Stimulated activated CD4-positive, alpha-beta T cell treated with anti-CD3 and anti-CD28 coated beads, Interleukin-1b, Interleukin-23, amount 100 ng/mL, for 24 hours (primary cell): ENCODE measurements around the gene MED7.

ENCODE experiments used
- DNase-seq, 4 experiments: peaks; one replicate each; pipeline ENCODE4 v3.0.0-alpha.2; 2020; ENCODE audit warnings: low read depth in 4 of 4, low spot score in 1 of 4

The MED7 gene

DNA sequence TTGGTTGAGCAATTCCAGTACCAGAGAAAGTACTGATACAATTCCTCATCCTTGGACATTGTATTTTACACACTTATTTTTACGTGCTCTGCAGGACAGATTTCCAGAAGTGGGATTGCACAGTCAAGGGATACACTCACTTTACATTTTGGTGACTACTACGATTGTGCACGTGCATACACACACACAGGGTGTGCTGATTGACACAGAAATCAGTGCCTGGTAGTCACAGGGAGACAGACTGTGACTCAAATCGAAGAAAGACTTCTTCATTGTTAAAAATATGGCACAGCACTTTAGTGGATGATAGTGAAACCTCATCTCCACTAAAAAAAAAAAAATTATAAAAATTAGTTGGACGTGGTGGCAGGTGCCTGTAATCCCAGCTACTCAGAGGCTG is 21.9 kb upstream of the MED7 start:
- no peak for DNase-seq

DNA sequence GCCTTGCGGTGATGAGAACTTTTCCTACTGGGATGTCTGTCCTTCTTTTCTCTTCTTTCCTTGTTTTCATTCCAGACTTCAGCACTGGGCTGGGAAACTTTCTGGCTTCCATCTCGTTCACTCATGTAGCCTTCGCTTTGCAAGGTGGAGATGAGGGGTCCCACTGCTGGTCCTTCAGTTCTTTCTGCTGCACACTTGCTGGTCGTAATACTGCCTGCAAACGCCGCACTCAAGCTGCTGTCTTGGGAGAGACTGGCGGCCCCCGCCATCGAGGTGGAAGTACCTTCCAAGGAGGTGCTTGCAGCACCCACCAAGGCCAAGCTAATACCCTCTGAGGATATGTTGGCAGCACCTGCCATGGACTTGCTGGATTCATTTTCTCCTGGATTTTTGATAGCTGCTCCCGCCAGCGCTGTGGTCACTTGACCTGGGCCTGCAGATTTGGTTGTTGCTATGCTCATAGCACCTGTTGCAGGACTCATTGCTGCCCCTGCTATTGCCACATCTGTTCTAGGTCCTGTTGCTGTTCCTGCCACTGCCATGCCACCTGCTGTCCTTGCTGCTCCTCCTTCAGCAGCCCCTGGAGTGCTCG is 20.4 kb upstream of the MED7 start:
- no peak for DNase-seq

DNA sequence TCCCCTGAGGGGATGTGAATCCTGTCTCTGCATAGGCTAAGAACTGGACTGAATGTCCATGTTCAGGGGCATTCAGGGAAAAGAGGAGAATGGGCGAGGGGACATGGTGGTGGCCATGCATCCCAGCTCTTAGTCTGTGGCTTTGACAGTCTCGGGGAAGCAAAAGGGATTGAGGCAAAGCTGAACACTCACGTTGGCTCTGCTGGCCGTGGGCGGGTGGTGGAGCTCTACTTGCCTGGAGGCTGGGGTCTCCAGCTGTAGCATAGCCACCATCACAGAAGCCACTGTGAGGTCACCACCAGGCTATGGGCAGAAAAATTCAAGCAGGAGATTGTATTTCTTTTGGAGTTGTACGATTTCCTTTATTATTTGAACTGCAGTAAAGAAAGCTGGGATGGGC is 19.3 kb upstream of the MED7 start:
- DNase-seq: no peak

DNA sequence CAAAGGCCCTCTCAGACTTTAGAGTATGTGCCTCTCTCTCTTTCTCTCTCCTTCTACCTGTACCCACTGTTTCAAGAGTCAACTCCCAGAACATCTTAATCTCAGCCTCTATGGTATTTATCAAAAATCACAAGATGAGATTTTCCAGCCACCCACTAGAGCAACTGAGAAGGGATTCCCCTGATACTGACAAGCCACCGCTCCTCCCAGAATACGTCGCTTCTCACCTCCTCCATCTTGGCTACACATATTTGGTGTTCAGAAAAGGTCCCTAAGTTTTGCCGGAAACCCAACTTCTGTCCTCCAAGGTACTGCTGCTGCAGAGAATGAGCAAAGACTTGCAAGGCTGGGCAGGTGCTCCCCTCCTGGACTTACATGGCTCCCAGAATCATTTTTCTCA is 17.3 kb upstream of the MED7 start:
- no peak for DNase-seq

DNA sequence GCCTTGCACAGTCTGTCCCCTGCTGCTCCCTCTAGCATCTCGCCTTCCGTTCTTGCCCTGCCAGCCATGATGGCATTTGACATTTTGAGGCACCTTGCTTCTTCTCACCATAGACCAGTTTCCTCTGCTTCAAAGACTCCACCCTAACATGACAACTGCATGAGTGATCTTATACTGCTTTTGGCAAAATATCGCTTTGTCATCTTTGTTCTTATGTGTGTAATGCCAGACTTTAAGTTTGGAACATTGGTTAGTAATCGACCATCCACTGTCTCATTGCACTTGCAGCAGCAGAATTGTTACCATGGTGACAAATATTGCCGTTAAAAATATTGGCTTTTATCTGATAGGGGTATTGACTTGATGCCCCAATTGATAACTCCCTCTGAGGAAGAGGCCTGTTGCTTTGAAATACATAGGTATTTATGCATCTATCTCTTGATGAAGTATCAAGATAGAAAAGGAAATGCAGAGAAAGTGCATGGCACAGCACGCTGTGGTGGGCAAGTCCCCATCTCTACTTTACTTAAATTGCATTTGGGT is 16.6 kb upstream of the MED7 start:
- DNase-seq: no peak

DNA sequence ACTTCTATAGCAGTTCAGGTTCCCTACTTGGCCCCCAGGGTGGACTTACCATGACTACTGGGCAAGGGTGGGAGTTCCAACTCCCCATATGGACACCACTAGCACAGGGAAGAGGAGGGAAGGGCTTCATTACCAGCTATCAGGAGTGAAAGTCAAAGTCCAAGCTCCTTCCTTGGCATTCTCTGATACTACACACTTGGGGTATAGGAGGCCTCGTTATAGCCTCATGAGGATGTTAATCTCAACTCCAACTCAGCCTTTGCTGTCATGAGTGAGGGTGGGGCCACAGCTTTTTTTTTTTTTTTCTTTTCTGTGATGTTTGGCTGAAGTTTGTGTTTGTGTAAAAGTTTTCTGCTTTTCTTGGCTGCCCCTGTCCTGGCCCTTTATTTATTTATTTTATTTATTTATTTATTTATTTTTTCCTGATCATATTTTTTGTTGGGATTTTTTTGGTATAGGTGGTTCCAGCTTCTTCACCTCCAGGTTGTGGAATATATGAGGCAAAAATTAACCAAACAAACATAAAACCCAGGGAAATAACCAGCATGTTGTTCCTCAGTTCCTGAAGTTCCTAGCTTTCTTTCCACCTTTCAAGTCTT is 14.7 kb upstream of the MED7 start:
- DNase-seq: no peak

DNA sequence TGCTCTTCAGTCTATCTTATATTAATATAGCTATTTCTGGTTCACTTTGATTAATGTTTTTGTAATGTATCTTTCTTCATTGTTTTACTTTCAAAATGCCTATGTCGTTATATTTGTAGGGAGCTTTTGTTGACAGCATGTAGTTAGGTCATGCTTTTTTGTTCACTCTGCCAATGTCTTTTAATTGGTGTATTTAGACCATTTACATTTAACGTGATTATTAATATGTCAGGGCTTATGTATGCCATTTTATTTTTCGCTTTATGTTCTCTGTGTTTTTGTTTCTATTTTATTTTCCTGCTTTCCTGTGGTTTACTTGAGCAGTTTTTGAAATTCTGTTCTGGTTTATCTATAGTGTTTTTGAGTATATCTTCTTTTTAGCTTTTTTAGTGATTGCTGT is 12.6 kb upstream of the MED7 start:
- no peak for DNase-seq

DNA sequence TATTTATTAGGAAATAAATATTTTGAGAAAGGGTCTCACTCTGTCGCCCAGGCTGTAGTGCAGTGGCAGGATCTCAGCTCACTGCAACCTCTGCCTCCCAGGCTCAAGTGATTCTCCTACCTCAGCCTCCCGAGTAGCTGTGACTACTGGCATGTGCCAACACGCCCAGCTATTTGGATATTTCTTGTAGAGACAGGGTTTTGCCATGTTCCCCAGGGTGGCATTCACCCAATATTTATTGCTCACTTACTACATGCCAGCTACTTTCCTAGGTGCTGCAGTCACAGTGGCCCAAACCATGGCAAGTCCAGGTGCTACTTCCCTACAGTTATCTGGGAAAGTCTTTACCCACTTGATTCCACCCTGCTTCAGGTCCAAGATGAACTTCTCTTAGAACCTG is 8.3 kb upstream of the MED7 start:
- DNase-seq: no peak

DNA sequence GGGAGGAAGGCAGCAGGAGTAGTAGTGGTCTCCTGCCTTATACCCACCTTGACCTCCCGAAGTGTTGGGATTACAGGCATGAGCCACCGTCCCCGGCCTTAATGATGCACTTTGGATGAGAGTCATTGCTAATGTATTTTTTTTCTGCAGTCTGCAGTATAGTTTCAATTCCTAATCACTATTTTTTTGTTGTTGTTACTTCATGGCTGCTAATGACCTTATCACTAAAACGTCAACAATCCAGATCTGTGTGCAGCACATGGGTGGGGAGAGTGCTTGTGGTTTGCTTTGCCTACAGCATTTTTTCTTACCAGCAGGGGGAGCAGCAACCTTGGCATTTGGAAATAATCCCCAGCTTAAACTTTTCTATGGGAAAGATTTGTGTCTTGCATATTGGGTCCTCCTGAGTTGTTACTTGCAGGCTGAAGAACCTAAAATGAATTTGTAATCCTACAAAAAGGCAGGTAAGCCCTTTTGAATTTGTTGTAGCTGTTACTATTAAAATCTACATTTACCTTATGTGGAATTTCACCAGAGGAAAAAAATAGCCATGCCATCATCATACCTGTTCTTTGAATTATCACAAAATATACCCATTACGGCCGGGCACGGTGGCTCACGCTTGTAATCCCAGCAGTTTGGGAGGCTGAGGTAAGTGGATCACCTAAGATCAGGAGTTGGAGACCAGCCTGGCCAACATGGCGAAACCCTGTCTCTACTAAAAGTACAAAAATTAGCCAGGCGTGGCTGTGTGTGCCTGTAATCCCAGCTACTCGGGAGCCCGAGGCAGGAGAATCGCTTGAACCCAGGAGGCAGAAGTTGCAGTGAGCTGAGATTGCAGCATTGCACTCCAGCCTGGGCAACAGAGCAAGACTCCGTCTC is 6.3 kb upstream of the MED7 start:
- DNase-seq: peak; percentile 66 to 74 (median 70)

DNA sequence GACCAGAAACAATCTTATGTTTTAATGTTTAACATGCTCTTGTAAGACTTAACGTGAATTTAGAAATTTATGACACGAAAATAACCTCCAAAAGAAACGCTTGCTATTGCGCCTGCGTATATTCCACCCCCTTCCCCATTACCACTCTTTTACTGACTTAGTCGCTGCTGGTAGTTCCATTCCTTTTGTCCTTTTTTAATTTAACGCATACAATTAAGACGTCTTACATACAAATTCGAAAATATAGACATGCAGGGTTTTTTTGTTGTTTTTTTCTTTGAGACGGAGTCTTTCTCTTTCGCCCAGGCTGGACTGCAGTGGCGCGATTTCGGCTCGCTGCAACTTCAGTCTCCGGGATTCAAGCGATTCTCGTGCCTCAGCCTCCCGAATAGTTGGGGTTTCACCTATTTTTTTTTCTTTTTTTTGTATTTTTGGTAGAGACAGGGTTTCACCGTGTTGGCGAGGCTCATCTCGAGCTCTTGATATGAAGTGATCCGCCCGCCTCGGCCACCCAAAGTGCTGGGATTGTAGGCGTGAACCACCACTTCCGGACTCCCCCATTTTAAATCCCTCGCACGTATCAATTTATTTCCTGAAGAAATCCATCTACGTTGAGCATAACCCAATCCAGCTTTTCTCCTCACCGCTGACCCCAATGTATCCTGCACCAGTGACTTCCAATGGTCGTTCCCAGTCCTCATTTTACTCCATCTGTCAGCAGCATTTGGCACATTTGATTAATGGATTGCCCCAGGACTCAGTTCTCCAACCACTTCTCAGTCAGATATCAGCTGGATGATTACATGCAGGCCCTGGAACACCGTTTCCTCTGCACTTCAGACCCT is 684 bp upstream of the MED7 start:
- peak in 2 of 4 experiments; percentile 24 to 45 for DNase-seq

DNA sequence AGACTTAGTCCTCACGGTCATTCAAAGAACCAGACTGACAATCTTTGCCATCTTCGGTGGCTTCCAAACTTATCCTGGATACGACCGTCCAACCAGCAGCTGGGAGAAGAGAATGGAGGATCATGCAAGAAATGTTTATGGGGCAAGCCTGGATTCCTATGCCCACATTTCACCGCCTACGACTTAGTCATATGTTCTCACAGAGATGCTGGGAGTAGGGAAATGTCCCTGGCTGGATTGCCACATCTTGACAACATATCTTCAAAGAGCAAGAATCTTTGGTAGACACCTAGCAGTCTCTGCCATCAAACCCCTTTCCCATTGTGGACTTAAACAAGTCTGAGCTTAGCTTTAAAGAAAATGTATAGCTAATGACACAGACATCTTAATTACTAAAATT is 5.0 kb downstream of the MED7 start:
- no peak for DNase-seq

DNA sequence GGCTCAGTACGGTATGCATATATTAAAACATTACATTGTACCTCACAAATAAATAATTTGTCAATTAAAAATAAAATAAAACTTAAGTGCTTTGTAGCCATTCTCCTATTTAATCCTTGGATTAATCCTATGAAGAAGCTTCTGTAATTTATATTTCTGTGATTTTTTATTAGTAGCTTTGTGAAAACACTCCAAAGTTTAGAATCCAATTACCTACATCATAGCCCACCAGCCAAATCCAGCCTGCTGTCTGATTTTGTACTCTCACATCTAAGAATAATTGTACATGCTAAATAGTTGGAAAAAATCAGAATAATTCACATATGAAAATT is 10.4 kb downstream of the MED7 start:
- no peak for DNase-seq

DNA sequence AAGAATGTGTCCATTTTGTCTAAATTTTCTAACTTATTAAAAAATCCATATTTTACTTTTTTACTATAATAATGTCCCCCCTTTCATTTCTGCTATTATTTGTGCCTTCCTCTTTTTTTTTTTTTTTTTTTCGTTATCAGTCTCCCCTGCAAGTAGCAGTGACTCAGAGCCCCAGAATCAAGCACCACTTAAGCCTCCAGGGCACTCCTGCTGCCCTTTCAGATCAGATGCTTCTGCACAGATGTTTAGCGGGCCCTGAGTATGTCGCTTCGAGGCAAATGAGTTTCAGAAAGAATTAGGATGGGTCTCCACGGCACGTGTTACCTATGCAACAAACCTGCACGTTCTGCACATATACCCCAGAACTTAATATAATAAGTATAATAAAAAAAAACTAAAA is 11.7 kb downstream of the MED7 start:
- no peak for DNase-seq

DNA sequence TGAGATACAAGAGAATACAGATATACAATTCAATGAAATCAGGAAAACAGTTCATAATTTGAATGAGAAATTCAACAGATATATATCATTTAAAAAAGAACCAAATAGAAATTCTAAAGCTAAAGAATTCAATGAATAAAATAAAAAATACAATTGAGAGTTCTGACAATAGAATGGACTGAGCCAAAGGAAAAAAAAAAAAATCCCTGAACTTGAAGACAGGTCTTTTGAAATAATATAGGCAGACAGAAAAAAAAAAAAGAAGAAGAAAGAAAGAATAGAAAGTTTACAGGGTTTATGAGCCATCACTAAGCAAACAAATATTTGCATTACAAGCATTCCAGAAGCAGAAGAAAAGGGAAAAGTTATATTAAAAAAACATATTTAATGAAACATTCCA is 21.0 kb downstream of the MED7 start:
- no peak for DNase-seq

DNA sequence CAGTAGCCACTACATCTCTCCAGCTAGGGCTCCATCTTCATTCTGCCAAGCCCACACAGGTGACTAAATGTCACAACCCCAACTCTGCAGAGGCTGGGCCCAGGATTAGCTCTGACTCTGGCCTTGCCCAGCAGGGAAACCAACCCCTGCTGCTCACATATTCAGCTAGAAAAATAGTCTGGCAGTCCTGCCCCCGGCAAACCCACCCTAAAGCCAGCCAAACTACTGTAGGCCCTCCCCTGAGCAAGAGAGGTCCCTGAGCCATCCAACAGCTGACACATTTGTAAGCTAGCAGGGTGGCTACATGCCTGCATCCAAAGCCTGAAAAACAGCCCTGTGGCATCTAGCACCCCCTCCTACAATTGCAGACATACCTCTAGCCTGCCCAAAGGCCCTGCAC is 22.6 kb downstream of the MED7 start:
- DNase-seq: no peak

DNA sequence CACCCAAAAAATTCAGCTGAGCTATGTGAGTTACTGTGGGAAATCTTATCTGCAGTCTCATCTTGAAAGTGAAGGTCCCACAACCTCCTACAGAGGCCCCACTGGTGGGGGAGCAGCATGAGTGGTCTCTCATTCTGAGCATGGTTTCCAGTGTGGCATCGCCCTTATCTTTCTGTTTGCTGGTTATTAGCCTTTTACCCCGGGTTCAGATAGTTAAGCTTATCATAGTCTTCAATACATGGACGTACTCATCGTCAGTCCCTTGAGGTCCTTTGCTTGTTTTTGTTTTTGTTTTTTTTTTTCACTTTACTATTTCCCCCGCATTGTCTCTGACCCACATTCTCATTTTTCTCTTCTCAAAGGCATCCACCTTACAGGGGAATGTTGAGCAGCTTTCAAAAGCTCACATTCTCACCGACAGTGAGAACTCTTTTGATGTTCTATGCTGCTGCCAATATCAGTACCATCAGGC is 26.1 kb downstream of the MED7 start:
- DNase-seq: no peak

DNA sequence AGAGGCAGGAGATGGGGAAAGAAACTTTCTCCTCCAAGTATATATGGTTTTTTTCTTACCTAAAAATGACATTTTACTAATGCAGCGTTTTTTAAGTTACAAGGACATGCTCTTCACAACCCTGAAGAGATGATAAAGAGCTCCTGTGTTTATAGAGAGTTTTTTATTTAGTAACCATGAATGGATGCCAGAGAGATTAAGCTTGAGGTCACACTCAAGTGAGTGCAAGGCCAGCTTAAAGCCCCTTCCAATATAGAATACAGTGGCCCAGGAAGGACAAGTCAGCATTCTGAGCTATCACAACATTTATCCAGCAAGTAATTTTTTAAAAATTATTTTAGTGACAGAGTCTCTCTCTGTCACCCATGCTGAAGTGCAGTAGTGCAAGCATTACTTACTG is 27.2 kb downstream of the MED7 start:
- DNase-seq: no peak

DNA sequence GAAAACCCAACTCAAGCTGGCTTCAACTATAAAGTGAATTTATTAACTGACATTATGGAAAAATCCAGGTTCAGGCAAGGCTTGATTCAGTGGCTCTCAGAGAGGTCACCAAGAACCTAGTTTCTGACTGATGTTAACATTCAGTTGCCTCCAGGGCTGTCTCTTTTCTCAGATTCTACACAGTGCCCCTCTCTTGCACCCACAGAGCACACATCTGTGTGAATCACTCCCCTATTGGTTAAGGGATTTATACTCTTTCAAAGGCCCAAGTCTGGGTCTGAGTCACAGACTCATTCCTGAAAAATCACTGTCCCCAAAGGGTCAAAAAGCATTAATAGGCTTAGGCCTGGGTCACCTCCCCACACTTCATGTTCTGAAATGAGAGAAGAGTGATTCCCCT is 27.7 kb downstream of the MED7 start:
- DNase-seq: no peak

DNA sequence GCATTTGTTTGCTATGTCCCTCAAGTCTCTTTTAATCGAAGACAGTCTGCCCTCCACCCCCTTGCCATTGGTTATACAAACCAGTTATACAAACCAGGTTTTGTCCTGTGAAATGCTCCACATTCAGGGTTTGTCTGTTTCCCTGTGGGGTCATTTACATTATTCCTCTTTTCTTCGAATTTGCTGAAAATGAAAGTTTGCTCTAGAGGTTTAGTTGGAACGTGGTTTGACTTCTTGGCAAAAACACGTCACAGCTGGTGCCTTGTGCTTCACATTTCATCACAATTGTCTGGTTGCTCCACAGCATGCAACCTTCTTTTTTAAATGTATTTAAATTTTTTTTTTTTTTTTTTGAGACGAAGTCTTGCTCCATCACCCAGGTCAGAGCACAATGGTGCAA is 29.7 kb downstream of the MED7 start:
- no peak for DNase-seq

DNA sequence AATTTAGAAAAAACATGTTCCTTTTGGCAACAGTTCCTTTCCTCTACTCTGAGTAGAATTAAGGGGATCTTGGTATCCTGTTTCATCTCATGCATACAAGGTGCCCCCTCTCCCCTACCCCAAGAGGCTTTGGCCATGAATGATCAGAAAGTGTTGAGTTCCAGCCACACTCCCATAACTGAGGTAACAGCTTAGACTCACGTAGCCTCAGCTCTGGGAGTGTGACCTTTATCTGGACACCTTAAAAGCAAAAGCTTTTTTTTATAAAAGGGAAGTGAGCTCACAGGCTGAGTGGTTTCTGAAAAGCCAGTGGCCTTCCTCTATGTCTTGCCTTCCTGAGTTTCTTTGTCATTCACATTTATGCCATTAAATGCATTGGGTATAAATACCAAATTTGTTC is 32.9 kb downstream of the MED7 start:
- DNase-seq: no peak

DNA sequence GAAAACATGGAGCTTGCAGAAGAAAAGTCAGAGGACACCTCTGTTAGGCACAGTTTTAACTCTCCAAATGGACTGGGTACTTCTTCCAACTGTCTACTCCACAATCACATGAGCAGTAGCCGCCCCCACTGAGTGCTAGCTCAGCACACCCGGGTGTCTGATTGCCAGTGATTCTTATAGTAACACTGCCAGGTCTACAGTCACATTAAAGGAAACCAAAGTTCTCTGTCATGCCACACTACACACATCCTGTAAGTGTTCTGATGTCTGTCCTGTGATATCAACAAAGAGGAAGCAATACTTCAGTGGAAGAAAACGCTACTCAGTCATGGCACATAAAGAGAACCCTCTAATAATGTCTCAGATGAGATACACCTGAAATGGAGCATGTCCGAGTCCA is 33.7 kb downstream of the MED7 start, which contains the start of gene HAVCR2:
Gene HAVCR2, minus strand, starts transcription at position 69 of the 400 bp plus-strand sequence. Its CDS starts 61 bp downstream, at position 8.
- DNase-seq: no peak
